NCI-H524 treated with DMSO at 0.1 percent for 48 hours (cell line): ENCODE results near the gene ZNF792.
"Not testable (repeated sequence)": the region's sequence is repeated elsewhere in the genome, so short reads cannot be mapped to it uniquely, and the experiment has no call there.

ENCODE experiments used
- DNase-seq: peaks from one replicate; lab custom pipeline; 2025; lab: John Stamatoyannopoulos, UW

The ZNF792 gene

DNA sequence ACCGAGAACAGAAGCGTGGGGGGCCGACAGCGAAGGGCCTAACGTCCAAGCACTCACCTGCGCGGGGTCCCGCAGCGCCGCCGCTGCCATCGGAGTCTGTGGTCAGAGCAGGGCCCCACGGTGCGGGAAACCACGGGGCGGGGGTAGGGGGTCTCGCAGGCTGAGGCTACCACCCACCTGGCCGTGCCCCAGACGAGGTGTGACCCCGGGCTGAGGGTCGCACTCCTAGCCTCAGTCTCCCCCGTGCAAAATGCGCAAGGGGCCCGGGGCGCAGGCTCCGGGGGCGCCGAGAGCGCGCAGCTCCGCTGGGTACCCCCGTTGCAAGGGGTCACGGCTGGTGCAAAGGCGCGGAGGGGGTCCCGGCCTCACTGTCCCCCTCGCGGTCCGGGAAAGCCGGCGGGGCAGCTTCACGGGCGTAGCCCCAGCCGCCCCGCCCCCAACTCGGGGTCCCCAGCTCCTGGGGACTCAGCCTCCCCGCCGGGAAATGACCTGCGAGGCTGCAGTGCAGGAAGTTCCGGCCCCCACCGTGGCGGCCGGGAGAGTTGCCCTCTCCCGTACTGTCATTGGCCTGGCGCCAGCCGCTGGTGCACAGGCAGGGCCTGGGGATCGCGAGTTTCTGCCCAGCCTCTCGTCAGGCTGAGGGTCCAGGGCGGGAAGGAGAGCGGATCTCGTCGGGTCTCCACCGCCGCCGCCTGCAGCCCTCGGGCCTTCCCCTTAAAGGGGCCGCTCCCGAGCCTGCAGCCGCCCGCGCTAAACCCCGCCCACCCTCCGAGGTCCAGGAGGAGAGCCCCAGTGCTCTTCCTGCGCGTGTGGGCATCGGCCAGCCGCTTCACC, at the start of gene ZNF792:
Gene ZNF792, minus strand, starts transcription at position 657 of the 834 bp plus-strand sequence. Its CDS starts 567 bp downstream, at position 90.
- DNase-seq, result no peak

DNA sequence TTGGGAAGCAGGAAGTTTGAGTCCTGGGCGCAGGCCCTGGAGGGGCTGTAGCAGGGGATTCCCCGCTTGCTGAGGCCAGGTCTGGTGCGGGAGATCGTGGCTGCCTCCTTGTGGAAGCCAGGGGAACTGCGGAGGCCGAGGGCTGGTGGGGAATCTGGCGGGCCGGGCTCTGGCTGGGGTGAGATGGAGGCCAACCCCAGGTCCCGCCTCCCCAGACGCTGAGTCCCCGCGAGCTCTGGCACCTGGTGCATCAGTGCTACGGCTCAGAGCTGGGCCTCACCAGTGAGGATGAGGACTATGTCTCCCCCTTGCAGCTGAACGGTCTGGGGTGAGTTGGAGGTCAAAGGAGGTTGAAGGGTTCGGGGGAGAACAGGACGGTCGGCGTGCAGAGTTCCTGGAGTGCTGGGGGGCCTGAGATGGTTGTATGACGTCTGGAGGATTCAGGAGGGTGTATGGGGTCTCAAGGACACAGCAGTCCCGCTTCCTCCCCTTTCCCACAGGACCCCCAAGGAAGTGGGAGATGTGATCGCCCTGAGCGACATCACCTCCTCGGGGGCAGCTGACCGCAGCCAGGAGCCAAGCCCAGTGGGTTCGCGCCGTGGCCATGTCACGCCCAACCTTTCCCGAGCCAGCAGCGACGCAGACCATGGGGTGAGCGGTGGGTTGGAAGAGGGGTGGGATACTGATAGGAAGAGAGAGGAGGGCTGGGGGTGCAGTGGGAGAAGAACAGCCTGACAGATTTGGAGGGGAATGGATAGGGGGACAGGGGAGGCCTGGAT, 49.2 kb upstream of the ZNF792 start:
- no peak for DNase-seq

DNA sequence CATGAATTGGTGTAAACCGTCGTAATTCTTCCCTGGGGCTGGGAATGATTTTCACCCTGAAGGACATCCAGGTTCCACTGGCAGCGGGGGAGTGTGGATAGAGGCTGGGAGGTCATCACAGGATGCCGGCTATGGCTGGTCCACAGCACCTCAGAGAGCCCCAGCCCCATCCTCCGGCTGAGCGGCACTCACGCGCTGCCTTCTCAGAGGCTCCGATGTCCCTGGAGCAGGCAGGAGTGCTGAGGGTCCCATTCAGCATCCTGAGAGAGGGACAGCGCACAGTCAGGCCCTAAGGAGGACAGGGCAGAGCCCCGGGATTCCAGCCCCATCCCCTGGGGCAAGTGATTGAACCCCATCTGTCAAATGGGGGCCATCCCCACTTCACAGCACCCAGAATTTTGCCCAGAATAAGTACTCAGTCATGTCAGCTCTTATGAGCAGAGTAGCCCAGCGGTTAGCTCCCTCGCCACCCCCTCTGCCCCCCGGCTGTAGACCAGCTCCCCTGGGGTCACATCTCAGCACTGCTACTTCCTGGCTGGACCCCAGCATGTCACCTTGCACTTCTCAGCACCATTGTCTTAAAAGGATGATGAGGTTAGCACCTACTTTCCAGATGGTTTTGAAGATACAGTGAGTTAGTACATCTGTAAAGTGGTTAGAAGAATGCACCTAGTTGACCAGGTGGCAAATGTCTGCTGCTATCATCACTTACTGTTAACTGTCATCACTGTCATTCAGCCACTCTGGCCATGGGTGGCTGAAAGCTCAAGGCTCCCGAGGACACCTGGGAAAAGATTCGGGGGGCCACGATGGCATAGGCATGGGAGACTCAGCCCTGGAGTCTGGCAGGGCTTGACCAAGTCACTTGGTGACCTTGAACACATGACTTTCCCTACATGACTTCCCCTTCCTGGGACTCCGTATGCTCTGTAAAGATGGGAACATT, 48.0 kb upstream of the ZNF792 start:
- DNase-seq, result no peak

DNA sequence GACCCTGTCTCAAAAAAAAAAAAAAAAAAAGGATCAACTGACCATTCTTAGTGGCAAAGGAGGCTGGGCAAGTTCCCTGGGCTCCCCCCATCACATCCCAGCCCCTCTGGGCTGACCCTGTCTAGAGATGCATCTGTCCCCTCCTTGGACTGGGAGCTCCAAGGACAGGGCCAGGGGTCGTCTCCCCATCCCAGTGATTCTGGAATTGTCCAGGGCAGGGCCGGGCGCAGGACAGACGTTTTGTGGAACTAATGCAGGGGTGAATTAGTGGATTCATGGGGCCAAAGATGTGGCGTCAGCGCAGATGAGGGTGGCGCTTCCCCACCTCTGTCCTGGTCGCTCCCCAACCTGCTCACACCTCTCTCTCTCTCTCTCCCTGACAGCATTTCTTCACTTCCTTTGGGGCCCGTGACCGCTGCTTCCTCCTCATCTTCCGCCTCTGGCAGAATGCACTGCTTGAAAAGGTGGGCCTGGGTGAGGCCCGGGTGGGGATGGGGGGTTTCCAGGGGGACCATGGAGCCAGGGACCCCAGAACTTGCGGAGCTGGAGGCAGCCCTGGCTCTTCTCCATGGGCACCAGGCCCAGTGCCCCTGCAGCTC, 47.2 kb upstream of the ZNF792 start:
- DNase-seq, result no peak

DNA sequence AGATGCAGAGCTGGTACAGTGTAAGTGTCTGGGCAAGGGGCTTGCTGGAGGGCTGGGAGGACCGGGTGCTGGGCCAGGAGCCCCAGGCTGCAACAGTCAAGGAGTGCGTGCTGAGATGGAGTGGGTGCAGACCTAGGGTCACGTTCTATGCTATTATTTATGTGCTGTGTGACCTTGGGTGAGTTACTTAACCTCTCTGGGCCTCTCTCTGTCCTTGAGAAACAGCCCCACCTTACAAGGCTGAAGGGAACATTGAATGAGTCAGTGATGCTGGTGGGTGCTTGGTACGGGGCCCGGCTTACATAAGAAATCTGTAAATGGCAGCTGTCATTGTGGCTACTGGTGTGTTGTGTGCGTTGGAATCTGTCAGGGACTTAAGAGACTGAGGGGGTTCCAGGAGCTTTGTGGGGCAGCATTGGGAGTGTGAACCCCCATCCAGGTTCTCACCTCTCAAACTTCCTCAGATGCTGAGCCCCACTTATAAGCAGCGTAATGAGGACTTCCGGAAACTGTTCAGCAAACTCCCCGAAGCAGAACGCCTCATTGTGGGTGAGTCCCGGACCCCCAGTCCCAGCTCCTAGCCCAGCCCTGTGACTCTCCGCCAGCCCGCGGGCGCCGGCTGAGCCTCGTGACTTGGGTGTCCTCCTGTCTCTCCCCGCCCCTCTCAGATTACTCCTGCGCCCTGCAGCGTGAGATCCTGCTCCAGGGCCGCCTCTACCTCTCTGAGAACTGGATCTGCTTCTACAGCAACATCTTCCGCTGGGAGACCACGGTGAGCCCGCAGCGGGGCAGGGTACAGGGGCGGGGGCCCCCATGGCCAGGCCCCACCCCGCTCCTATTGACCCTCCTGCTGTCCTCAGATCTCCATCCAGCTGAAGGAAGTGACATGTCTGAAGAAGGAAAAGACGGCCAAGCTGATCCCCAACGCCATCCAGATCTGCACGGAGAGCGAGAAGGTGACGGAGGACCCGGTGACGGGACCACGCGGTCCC, 45.7 kb upstream of the ZNF792 start:
- no peak for DNase-seq

DNA sequence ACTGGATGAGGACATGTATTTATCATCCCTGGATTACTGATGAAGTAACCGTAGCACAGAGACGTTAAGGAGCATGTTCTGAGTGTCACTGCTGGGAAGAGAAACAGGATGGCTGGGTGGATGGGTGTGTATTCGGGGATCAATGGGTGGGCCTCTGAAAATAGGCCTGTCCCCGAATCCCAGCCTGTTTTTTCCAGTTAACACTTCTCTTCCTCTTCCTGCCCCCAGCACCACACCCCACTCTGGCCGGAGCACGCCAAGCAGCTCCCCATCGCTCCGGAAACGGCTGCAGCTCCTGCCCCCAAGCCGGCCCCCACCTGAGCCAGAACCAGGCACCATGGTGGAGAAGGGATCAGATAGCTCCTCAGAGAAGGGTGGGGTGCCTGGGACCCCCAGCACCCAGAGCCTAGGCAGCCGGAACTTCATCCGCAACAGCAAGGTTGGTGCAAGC, 44.9 kb upstream of the ZNF792 start:
- DNase-seq, result no peak

DNA sequence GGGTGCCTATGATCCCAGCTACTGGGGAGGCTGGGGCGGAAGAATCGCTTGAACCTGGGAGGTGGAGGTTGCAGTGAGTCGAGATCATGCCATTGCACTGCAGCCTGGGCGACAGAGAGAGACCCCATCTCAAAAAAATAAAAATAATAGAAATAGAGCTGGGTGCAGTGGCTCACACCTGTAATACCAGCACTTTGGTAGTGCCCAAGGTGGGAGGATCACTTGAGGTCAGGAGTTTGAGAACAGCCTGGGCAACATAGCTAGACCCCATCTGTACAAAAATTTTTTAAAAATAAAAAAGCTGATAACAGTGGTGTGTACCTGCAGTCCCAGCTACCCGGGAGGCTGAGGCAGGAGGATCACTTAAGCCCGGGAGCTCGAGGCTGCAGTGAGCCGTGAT, 43.4 kb upstream of the ZNF792 start:
- DNase-seq, result not testable (repeated sequence)

DNA sequence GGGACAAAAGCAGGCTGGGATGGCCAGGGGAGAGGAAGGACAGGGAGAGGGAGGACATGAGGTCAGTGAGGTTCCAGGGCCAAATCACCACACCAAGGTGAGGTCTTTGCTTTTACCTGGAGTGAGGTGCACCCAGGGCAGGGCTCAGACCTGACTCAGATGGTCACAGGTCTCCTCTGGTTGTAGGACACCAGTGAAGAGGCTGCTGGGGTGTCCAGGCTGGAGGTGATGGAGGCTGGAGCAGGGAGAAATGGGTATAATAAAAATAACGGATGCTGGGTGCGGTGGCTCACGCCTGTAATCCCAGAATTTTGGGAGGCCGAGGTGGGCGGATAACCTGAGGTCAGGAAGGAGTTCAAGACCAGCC, 43.0 kb upstream of the ZNF792 start:
- no peak for DNase-seq

DNA sequence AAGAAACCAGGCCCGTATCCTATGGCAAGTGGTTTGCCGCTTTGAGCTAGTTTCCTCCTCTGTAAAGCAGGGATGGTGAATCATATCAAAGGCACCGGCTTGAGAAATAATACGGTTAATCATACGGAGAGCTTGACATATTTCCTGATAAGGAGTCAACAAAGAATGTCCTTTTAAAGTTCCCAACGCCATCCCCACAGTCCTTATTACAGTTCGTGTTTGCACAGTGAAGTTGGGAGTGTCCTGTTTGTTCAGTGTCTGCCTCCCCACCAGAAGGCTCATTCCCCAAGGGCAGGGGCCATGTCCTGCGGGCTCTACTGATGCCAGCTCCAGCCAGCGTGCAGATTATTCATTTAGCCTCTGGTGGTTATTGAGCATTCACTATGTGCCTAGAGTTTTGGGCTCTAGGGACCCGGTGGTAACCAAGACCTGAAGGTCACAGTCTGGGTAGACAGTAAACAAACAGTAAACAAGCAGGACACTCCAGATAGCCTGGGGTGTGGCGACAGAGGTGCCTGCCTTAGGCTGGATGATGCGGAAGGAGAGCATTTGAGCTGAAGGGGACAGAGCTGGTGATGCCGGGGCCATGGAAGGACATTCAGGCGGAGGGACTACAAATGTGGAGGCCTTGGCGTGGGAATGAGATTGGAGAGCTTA, 42.4 kb upstream of the ZNF792 start:
- DNase-seq, result no peak

DNA sequence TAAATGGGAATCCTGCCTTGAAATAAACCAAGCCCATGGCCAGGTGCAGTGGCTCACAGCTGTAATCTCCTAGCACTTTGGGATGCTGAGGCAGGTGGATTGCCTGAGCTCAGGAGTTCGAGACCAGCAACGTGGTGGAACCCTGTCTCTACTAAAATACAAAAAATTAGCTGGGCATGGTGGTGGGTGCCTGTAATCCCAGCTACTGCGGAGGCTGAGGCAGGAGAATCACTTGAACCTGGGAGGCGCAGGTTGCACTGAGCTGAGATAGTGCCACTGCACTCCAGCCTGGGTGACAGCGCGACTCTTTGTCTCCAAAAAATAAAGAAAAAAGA, 41.9 kb upstream of the ZNF792 start:
- not testable (repeated sequence) for DNase-seq

DNA sequence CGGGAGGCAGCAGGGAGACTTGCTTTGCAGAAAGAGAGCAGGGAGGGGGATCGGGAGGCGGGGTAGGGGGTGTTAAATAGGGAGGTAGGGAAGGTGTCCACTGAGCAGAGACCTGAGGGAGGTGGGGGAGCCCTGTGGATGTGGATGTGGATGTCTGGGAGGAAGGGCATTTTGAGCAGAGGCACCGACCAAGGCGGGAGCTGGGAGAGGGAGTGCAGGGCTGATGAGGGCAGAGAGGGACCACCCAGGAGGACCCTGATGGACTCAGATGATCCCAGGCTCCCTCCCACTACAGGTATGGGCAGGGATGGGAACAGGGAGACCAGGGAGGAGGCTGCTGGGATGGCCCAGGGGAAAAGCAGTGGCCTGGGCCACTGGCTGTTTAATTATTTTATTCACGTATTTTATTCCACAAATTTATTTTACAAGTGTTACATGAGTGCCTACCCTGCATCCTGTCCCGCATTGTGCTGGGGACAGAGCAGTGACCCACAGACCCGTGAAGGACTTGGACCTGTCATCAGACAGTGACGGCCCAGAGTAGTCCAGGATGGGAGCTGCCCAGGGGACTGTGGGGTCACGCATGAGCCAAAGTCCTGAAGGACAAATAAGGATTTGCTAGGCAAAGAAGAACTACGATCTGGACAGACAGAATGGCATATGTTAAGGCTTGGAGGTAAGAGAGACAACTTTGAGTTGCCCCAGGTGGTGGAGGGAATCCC, 41.4 kb upstream of the ZNF792 start:
- DNase-seq, result no peak

DNA sequence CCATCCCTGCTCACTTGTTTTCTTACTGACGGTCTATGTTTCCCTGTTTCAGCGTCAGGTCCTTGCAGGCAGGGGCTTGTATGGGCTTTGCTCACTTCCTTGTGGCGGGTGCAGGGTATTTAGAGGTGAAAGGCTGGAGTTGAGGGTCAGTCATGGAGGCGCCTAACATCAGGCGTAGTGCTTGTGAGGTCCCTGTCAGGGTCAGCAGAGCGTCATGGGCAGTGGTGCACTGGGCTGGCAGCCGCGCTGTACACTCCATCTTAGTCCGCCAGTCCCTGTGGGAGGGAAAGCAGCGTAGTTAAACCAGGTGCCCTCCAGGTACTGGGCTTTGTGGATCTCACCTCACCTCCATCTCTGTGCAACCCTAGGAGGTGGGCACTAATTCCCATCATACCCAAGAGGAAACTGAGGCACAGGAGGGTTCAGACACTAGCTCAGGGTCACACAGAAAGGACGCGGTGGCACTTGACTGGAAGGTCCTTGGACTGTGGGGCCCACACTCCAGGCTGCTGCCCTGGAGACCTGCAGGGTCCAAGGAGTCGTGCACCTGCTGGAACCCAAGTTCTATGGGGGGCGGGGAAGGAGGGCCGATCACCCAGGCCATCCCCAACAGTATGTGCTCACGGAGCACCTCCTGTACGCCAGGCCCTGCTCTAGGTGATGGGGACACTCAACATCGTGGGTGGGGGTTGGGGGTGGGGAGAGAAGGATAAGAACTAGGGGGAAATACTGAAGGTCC, 40.7 kb upstream of the ZNF792 start:
- no peak for DNase-seq

DNA sequence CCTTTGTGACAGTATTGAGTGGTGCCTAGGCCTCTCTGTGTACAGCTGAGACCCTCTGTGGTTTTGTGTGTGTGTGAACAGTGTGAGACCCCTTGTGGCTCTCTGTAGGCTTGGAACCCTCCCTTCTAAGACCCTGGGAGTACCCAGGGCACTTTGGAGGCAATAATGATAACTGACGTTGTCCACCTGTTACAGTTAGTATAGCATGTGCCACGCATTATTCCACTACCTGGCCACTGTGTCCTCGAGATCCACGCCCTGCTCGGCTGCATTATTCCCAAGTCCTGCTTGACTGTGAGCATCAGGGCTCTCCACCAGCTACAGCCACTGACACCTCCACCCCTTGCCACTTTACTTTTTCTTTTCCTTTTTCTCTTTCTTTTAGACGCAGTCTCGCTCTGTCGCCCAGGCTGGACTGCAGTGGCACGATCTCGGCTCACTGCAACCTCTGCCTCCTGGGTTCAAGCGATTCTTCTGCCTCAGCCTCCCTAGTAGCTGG, 38.1 kb upstream of the ZNF792 start:
- DNase-seq, result no peak

DNA sequence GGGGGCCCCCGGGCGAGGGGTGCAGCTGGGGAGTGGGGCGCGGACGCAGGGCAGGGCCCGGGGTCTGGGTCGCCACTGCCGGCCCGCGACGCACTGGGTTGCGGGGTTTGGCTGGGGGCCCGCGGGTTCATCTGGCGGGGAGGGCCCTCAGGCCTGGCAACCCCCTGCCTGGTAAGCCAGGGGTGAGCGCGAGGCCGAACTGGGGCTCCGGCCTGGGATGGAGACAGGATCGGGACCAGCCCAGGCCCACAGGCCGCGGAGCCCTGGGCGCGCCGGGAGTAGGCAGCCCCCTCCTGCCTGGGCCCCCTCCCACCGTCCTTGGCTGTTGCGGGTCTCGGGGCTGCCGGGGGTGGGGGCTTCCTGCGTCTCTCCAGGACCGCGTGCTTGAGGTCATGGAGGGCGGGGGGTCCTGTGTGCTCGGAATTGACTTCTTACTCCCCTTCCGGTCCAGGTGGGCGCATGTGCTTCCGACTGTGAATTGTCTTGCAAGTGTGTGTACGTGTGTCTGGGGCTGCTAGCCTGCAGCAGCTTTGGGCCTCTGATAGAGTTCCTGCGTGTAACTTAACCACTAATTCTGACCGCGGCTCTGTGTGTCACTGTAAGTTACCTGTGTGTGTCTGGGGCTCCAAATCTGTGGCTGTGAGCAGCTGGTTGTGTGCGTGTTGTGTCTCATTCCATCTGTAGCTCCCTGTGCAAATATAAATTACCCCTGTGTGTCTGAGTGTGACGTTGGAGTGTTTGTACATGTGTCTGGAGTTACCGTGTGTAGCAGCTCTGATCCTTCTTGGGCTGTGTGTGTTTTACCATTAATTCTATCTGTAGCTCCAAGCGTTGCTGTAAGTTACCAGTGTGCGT, 36.8 kb upstream of the ZNF792 start:
- no peak for DNase-seq

DNA sequence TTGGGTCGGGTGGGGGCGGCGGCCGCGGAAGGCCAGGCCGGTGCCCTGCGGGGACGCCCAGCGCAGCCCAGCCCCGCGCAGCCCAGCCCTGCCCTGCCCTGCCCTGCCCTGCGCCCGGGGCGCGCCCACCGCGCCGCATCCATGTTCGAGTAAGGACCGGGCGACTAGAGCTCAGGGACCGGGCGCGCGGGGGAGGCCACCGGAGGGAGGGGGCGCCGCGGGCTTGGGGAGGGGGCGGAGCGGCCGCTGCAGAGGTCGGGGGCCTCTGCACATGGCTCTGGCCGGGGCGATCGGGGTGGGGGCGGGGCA, 36.3 kb upstream of the ZNF792 start:
- DNase-seq, result no peak

DNA sequence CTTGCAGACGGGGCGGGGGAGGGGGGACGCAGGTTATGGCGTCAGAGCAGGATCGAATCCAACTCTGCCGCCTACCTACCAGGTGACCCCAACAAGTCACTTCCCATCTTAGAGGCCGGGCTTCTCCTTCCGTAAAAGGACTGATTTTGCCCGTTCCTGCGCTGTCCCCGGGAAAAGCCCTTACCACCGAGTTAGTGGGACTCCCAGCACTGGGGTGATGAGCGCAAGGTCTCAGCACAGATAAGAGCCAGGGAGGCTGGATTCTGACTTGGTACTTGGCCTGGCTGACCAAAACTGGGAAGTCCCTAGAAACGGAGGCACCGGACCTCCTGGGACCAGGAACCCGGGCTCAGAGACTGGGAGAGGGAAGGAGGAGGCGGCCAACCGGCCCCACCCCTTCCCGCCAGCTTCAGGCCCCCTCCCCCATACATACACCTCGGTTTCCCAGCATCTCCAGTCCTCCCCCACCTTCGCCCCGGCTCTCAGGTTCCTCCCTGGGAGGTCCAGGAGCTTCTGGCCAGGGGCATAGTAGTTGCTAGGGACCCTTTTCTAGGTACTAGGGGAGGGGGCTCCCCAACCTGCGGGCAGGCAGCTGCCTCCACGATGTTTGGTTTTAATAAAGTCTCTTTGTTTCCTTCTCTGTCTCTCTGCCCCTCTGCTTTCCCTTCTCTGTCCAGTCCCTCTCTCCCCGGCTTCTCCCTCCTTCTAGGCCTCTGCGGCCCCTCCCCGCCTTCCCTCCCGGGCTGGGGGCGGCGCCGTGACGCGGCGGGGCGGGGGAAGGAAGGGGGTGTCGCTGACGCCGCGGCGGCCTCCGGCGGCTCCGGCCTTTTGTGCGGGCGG, 35.7 kb upstream of the ZNF792 start, which contains the start of gene GRAMD1A:
Gene GRAMD1A, plus strand, starts transcription at position 826 of the 840 bp plus-strand sequence. CDS start 156 bp downstream, outside the sequence.
- peak; percentile 46 for DNase-seq
